WTC11 (cell line): ENCODE measurements around the gene CHN1.

ENCODE experiments used
- CREM ChIP-seq: sonication (generic); formaldehyde crosslinking; IDR thresholded peaks from 2 replicates; pipeline ENCODE4 v1.8.1; 2022; ENCODE audit warnings: mild to moderate bottlenecking, missing genetic modification reagents, moderate library complexity
- CTCF ChIP-seq: fragments of 200-600 bp; IDR thresholded peaks from 2 replicates; pipeline ENCODE4 v1.8.0; 2022; ENCODE audit warnings: antibody characterized with exemption
- ETV6 ChIP-seq: sonication (generic); formaldehyde crosslinking; IDR thresholded peaks from 2 replicates; pipeline ENCODE4 v1.8.1; 2022; ENCODE audit warnings: mild to moderate bottlenecking, missing genetic modification reagents
- MXD4 ChIP-seq: fragments of 250-450 bp; sonication (Bioruptor Pico); IDR thresholded peaks from 2 replicates; pipeline ENCODE4 v1.8.0; 2021; ENCODE audit warnings: mild to moderate bottlenecking, moderate library complexity, borderline replicate concordance
- RELA ChIP-seq: sonication (generic); formaldehyde crosslinking; IDR thresholded peaks from 2 replicates; pipeline ENCODE4 v1.8.1; 2022; ENCODE audit warnings: missing genetic modification reagents, mild to moderate bottlenecking, borderline replicate concordance
- SP1 ChIP-seq: sonication (generic); formaldehyde crosslinking; conservative IDR thresholded peaks from 2 replicates; pipeline ENCODE4 v1.8.1; 2022; ENCODE audit warnings: missing genetic modification reagents
- USF1 ChIP-seq: sonication (generic); formaldehyde crosslinking; IDR thresholded peaks from 2 replicates; pipeline ENCODE4 v1.8.0; 2022; ENCODE audit warnings: mild to moderate bottlenecking, missing genetic modification reagents
- ZNF121 ChIP-seq: sonication (generic); formaldehyde crosslinking; IDR thresholded peaks from 2 replicates; pipeline ENCODE4 v1.8.0; 2023; ENCODE audit warnings: missing genetic modification reagents
- ZNF263 ChIP-seq: sonication (generic); formaldehyde crosslinking; IDR thresholded peaks from 2 replicates; pipeline ENCODE4 v1.8.1; 2022; ENCODE audit warnings: low read depth, mild to moderate bottlenecking, moderate library complexity, missing genetic modification reagents
- ZNF423 ChIP-seq: fragments of 250-450 bp; sonication (Bioruptor Pico); IDR thresholded peaks from 2 replicates; pipeline ENCODE4 v2.1.2; 2022; ENCODE audit warnings: mild to moderate bottlenecking, moderate library complexity

GRCh38 chr2:174908284-174908683 lies 96.9 kb downstream of the CHN1 start:
- TF ChIP-seq CTCF: no peak
- TF ChIP-seq CREM (CRISPR knock-in tag): no peak
- no peak for TF ChIP-seq ZNF263
- no peak for TF ChIP-seq USF1 (CRISPR knock-in tag)
- TF ChIP-seq ZNF121 (CRISPR knock-in tag): no peak
- no peak for TF ChIP-seq RELA (CRISPR knock-in tag)
- TF ChIP-seq MXD4 (CRISPR knock-in tag): no peak
- TF ChIP-seq ETV6: no peak
- no peak for TF ChIP-seq ZNF423 (CRISPR knock-in tag)
- TF ChIP-seq SP1: no peak
